ENCODE data around the gene CADM1. TPM values are rescaled to one million over a fixed set of nuclear protein-coding genes. Genes with fewer than 3 reads are reported as not detected.

CADM1 gene
- total and polyA plus RNA-seq, 2 experiments from 2014 or later, result 16.5 to 18.0 TPM

GRCh38 chr11:115207916-115208315, 296.3 kb downstream of the CADM1 start:
- Mint-ChIP-seq H3K27me3 (ENCODE audit: insufficient read depth, low read depth, poor library complexity) (no peaks in the 10 kb centered on the region), H3K36me3 (ENCODE audit: low read depth) (no peaks in the 10 kb centered on the region), H3K4me1 (peaks cover 35% of the 10 kb centered on the region), H3K4me3 (no peak overlapping the region), H3K9me3 (no peaks in the 10 kb centered on the region), H3K27ac (no peak overlapping the region)
- Histone ChIP-seq H3K4me1 (ENCODE audit: insufficient read depth) (peaks cover 10% of the 10 kb centered on the region), H3K79me2 (replicated peaks; ENCODE audit: insufficient read depth) (no peaks in the 10 kb centered on the region), H3K27ac (ENCODE audit: low read depth) (no peak overlapping the region), H2AFZ (no peak overlapping the region), H3K9me2 (ENCODE audit: insufficient read depth) (no peaks in the 10 kb centered on the region), H3K4me3 (no peak overlapping the region), H3K36me3 (ENCODE audit: insufficient read depth) (no peaks in the 10 kb centered on the region), H4K20me1 (replicated peaks; ENCODE audit: insufficient read depth) (no peaks in the 10 kb centered on the region), H3K27me3 (ENCODE audit: insufficient read depth) (no peaks in the 10 kb centered on the region), H3F3A (replicated peaks; ENCODE audit: low read depth) (no peaks in the 10 kb centered on the region), H3K4me2 (no peak overlapping the region)
- ATAC-seq (no peak), DNase-seq (ENCODE audit: low spot score) (no peak)
- TF ChIP-seq EZH2phosphoT487 (IDR thresholded peaks at IDR 0.05; ENCODE audit: unreplicated experiment) (no peak), CTCF (conservative IDR thresholded peaks at IDR 0.05; ENCODE audit: low read depth in 2 of 2) (no peak), STAT1 (IDR thresholded peaks at IDR 0.05; ENCODE audit: unreplicated experiment) (no peak), ZNF114 (CRISPR knock-in tag; IDR thresholded peaks at IDR 0.05) (no peak), CREB1 (CRISPR knock-in tag; IDR thresholded peaks at IDR 0.05; ENCODE audit: low read depth) (no peak), ZNF462 (CRISPR knock-in tag; IDR thresholded peaks at IDR 0.05) (no peak), NANOG (IDR thresholded peaks at IDR 0.05; ENCODE audit: borderline replicate concordance) (no peak), ETS1 (IDR thresholded peaks at IDR 0.05) (no peak)
